ENCODE results near the gene RGS6.

Gene RGS6

DNA sequence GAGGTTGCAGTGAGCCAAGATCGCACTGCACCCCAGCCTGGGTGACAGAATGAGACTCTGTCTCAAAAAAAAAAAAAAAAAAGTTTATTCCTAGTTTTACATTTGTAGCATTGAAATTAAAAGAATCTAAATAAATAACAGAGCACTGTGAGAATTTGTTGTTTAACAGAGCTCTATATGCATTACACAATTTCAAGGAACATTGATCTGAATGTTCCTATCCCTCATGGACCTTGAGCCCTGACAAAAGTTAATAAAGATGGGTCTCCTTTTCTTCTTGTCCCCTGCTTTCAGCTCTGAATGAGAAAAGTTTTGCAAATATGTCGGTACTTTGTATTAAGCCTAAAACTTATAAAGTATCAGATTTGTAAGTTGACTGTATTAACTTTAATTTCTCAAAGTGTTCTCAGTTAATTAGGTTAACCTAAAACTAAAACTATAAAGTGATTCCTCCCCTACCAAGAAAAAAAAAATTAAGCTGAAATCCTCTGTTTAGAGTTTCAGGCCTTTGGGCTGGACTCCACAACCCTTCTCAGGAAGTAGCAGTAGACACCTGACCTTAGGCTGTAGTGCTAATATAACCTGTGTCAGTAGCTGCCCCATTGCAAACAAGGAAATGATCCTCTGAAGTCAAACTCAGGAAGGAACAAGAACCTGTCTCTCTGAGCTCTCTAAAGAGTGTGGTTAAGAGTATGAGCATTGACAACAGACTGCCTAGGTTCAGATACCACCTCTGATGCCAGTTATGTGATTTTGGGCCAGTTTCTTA, 484.0 kb downstream of the RGS6 start:
- DNase-seq: no peak

DNA sequence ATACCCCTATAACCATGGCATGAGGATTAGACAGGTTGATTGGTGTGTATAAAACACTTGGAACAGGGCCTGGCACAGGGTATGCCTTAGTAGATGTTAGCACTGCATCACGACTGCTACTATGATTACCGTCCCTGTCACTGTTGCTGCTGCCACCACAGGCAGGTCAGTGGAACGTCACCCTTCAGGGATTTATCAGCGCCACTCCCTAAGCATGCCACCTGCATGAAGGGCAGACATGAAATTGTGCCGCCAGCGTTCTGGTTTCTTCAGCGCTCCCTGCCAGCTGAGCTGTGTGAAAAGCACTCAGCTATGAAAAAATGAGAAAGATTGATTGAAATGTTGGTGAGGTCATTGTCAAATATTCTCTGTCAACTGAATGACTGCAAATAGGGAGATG, 484.7 kb downstream of the RGS6 start:
- DNase-seq: no peak

DNA sequence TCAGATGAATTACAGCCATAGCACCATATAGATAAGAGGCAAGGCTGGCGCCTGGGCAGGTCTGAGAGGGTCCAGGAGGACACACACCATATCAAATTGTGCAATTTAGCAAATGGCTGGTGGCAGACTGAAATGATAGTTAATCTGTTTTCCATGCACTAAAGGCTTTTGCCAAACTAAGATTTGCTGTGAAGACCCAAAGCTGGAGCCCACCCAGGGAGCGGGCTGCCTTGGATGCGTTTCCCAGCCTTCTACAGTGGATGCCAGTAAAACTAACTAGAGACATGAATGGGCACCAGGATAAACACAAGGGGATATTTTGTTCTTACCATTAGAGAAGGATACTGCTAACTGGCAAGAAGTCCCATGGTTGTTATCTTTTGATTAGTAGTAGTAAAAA, 486.6 kb downstream of the RGS6 start:
- no peak for DNase-seq

DNA sequence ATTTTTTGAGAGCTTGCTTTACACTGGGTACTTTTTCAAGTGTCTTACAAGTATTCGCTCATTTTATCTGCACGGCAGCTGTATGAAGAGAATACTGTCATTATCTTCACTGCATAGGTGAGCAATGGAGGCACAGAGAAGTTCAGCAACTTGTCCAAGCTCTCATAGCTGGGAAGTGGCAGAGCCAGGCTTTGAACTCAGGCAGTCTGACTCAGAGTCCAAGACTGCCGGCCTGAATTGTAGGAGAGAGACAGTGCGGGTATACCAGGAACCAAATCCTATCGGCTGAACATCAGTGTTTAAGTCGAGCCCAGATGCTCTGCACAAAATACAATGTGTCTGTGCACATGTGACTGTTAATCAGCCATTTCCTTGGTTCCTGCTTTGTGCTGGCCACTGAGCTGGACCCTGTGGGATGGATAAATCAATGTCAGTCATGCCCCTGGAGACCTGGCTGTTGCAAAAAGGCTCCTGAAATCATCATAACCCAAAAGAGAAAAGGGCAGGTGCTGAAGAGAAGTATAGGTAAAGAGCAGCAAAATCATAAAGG, 487.1 kb downstream of the RGS6 start:
- no peak for DNase-seq

DNA sequence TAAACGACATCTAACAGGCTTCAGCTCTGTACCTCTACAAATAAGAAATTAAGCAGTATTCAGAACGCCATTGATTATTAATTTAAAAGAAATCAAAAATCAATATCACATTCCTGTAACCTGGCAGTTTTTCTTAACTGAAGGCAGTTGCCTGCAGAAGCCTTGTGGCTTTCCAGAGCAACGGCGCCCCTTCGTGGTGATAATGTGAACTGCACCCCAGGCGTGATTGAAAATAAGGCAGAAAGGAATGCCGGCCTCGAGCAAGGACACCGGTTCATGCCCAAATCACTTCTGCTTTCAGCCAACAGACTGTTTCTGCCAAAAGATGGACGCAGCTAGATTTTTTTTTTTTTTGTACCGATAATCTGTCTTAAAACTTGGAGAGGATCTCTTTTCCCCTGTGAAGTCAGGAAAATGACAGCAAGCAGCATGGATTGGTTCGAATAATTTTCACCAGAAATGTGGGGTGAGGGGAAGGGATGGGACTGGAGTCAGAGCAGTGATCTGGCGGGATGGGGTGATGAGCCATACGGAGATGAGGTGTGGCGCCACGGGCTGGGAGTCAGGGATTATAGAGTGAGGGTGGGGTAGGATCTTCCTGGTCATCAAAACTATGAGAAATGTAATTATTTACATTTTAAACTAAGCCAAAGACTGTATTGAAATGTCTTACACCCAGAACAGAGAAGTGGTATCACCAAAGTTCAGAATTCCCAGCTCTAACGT, 488.7 kb downstream of the RGS6 start:
- peak; percentile 38 for DNase-seq

DNA sequence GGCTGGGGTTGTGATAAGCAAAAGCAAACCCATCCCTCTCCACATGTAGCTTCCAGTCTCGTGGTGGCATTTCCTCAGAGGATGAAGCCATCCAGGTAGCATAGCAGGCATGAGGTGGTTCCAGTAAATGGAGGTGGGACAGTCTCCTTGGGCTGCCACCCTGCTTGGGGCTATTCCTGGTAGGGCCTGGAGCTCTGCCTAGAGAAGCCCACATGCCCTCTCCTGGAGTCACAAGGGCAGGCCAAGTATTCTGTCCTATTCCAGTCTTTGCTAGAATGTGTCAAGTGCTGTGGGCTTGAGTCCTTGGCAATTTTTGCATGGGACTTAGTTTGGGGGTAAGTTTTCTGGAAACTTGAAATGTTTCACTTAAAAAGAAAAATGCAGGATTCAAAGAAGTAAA, 491.7 kb downstream of the RGS6 start:
- no peak for DNase-seq

DNA sequence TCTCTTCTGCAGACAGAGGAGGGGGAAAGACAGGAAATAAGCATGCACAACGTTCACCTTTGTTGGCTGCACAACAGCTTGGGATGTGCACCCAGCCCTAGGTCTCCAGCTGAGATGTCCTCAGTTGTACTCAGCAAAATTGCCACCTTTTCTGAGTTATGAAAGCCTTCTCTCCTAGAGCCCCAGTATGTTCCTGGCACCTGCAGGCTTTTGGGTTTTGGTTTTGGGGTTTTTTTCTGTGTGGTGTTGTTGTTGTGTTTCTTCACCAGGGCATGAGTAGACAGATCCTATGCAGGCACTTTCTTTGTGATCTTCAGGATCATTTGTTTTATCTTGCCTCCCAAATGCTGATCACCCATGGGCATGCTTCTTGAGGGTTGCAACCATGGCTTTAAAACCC, 498.2 kb downstream of the RGS6 start:
- no peak for DNase-seq

DNA sequence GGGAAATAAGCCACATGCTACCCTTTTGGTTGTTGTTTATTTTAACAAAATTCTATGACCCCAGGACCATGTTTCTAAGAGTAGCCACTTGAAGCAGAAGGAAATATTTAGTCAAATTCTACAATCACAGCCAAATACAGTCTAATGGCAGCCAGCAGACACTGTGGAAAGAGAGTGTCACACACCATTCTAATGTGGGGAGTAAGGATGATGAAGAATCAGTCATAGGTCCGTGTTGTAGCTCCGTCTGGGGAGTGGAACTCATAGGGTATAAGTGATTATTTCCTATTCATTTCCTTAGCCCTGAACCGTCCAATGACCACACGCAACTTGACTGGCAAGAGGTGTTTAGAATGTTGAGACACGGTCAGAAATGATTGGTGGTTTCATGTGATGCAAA, 500.5 kb downstream of the RGS6 start:
- no peak for DNase-seq

DNA sequence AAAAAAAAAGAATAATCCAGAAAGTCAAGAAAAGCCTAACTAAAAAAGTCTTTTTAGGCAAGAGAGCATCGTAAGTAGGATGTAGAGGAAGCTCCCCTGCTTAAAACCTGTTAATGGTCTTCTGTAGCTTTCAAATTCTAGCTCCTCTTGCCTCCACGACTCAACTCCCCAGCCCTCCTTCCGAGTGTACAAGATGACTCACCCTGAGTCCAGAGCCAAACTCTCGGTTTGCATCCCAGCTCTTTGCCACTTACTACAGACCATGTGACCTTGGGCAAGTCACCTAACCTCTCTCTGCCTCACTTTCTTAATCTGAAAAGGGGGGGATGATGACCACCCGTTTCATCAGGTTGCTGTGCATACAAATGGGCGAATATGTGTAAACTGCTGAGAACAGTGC, 501.3 kb downstream of the RGS6 start:
- DNase-seq: no peak

DNA sequence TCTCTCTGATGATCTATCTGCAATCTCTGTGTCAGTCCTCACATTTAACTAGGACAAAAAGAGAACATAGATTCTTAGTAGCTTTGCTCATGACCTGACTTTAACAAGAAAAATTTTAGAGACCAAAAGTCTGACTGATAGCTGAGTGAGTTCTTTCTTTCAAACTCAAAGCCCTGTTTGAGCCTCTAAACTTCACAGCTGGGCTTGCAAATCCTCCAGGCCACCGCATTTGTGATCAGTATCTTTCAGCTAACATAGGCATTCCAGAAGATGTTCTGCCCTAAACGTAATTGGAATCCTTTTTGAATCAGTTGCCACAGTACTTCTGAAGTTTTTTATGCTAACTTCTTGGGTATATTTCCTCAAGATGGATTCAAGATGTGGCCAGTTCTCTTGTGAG, 502.6 kb downstream of the RGS6 start:
- DNase-seq: no peak

DNA sequence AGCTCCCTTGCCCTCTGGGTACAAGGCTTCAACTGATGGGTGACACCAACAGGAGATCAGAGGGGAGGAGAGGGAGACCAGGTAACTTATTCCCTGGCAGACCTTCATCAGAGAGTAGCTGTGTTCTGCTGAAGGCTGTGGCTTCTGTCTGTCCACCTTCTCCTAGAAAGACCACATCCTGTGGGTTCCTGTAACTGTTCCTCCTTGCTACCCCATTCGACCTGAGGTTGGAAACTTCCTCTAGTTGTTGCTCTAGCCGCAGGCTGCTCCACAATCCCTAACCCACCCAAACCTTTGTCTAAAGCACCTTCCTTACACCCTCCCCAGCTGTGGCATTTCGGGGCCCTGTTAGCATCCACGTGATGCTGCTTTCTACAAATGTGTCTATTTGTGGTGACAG, 507.5 kb downstream of the RGS6 start:
- DNase-seq: no peak

DNA sequence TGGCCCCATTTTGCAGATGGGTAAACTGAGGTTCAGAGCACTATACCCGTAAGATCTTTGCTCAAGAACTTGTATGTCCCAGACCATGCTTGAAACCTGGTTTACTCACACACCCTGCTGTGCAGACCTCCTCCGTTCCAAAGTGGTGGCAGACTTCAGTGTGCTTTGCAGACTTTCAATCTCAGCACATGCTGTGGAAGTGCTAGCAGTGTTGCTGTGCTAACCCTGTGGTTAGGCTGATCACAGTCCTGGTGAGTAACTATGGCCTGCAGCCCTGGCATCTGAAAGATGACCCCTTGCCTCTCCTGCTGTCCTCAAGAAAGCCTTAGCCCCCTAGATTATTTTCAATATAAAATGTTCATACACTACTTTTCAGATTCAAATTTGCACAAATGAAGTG, 511.0 kb downstream of the RGS6 start:
- DNase-seq: no peak

DNA sequence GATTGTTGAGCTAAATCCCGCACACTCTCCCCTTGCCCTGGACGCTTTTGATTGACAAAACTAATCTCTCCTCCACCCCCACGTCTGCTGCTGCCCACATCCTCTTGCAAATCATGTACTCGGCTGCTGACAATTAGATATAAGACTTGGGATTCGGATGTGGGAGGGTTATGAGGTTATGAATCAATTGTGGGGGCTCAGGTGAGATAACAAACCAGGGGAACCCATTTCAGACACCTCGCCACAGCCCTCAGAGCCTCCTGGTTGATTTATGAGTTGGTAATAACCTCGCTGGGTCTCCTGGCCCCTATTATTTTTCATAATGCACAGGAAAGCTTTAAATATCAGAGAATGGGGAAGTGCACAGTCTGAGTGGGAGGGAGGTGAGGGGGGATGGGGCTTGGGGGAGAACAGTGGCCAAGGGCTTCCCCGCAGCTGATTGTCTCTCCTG, 511.8 kb downstream of the RGS6 start:
- DNase-seq: peak; percentile 42

DNA sequence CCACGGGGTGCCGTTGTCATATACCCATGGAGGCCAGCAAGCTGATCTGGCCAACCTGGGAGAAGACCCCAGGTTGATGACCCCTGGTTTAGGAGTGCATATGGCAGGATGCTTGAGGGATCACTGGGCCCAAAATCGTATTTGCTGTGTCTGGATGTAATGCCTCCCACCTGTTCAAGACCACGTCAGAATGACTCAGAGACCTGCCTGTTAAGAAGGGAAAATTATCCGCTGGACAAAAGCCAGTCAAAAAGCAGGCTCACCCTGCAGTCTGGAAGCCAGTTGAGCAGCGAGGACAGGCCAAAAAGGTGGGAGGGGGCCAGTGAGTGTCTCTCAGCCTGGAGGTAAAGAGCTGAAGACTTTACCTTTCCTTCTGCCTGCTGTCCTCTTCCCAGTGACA, 512.5 kb downstream of the RGS6 start:
- DNase-seq: no peak

DNA sequence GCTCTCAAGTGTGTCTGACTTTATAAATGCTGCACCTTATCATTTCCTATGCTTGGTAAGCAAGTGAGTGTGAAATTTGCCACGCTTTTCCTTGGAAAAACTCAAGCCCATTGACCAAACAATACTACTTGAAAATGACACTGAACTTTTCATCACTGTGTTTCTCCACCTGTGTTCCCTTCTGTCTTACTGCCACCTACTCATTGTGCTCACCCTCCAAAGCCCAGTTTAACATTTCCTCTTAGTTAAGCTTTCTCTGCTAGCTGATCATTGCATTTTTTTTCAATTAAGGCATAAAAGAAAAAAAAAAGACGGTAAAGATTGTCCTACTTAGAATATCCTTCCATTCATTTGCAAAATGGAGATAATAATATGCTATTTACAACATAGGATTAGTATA, 516.0 kb downstream of the RGS6 start:
- DNase-seq: no peak

DNA sequence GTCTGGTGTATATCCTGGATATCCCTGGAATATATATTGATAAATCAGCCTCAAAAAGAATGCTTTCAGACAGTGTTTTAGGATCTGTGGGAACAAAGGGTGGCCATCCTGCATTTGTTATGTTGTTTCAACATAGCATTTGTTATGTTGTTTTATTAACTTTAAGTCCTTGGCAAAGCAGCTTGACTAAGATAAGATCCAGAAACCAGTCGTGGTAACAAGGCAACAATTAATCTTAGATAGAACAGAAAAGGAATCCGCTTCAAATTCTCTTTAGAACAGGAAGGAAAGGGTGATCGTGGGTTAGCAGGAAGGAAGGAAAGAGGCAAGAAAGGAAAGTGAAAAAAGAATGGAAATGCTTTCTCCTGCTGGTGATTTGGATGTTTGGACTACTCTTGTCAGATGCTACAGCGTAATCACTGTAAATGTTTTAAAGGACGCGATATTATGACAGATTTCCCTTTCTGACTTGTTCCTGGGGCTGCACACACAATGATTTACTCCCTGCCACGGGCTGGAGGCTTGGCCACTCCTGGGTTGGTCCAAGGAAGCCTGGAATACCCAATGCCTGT, 518.3 kb downstream of the RGS6 start:
- DNase-seq: no peak

DNA sequence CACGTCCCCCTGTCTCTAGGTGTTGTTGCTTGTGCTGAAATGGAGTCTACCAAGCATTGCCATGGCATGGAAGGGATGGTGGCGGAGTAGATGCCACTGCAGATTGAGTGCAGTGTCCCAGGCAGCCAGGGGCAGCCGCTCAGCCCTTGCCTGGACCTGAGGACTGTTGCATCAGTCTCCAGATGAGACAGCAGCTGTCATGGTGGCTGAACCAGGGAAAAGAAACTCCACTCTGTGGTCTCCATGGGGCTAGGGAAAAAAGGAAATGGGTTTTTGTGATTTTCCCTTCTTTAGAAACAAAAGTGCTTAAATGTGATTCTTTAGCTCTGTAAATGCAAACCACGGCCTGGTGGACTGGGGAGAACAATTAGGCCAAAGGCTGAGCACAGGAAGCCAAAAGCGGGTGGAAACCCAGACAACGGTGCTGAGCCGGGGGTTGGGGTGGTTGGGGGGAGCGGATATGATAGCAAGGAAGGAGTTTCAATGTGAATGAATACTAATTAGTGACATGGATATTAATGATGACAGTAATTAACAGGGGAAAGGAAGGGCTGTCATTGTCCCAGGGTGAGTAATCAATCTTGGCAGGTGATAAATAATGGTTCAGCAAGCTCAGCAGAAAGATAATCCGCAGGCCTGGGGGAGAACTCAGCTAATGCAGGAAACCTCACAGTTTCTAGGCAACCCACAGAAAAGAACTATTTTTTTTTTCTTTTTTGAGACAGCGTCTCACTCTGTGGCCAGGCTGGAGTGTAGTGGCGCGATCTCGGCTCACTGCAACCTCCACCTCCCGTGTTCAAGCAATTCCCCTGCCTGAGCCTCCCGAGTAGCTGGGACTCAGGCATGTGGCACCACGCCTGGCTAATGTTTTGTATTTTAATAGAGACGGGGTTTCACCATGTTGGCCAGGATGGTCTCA, 519.1 kb downstream of the RGS6 start:
- peak; percentile 56 for DNase-seq

DNA sequence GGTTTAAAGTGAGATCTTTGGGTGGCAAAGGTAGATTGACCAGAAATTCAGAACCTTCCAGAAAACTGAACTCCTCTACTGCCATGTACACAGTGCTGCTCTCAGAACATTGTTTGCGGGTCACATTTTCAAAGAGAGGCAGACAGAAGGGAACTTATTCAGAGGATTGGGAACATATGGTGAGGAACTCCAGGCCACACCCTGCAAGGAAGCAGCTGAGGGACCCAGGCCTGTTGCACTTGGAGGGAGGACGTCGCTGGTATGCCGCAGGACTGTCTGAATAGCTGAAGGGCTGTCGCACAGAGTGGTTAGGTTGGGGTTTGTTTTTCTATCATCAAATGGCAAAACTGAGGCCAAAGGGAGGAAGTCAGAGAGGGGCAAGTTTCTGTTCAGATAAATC, 520.5 kb downstream of the RGS6 start:
- no peak for DNase-seq

DNA sequence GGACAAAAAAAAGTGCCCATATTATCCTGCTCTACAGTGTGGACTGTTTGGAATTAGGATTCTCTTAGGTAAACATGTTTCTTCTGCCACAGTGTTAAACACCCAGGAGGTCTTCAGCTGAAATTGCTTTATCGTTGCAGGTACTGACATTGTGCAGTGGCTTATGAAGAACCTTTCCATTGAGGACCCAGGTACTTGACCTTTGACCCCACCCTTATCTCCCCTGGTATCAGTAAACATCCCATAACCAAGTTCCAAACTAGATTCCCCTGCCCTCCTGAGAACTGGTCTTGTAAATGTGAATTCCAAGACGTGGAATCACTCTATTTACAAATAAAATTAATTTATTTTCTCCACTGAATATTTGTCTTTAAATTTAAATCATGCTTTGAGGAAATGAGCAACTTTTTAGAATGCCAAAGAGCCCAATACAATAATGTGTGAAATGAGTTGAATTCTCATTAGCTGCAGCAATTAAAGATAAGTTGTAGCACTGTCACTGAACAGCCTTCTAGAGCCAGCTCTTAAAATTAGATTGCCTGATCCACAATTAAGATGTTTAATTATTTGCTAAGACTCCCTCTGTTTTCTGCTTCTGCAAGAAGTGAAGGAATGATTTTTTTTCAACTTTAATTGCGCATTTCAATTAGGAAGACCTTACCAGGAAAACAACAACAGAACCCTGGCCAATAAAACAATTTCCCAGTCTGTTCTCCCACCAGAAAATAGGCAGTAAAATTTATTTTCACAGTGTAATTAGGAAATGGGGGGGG, 522.3 kb downstream of the RGS6 start:
- no peak for DNase-seq

DNA sequence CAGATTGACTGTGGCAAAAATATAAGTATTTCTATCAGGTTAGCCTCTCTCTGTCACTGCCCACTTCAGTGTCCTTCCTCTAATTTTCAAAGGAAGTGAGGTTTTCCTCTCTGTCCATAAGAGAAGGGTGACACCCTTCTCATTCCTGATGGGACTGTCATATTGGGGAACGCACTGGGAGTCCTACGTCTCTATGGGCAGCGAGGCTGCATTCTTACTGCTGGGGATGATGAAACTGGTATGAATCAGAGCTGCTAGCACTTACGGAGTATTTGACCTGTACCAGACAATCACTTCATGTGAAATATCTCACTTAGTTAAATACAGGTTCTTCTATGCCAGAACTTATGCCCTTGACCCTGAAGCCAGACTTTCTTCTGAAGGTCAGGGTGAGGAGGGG, 525.4 kb downstream of the RGS6 start:
- no peak for DNase-seq

DNA sequence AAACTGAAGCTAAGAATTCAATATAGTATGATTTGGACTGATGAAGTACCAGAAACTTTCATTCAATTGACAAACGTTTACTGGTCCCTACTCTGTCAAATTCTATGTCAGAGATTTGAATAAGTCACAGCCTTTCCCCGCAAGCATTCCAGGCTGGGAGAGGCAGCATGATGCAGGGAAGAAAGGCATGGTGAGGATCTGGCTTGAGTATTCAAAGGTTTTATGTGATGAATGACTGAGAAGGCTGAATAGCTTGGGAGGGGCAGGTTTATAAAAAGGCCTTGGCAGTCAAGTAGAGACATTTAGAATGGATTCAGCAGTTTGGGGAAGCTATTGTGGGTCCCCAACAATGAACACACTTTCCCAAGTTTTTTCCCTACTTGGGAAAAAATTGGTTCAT, 529.8 kb downstream of the RGS6 start:
- DNase-seq: no peak

DNA sequence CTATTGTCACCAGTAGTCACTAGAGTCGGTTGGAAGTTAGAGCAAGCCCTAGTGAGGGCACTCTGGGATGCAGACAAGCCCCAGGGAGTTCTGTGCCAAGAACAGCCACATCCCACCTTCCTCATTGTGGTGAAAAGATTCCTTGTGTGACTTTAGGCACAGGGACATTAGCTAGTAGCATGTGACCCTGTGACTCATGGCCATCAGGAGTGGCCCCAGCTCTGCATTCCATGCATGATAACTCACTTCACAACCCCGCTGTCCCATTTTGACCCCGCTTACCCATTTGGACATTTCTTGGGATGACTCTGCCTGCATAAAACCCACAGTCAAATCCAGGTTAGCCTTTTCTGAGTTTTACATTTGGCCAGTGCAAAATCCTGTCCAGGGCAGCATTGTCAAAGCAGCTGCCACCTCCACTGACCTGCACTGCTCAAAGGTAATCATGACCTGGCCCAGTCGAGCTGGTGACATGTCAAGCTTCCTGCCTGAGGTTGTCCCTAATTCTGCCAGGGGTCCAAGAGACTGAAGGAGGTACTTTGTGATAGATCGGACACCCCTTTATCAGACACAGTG, 531.1 kb downstream of the RGS6 start:
- DNase-seq: no peak
